Fibroblast of pulmonary artery (primary cell): ENCODE results near the gene AHDC1.

Experiments used
- DNase-seq: peaks from one replicate; pipeline ENCODE4 v3.0.0-alpha.2; 2010; ENCODE audit warnings: low read depth
- H3K4me3 ChIP-seq: replicated peaks from 2 replicates; pipeline ENCODE4 v1.5.1; 2011; ENCODE audit warnings: low read depth, mild to moderate bottlenecking, control low read depth, low read length, moderate library complexity
- CTCF ChIP-seq: IDR thresholded peaks from 2 replicates; pipeline ENCODE4 v1.5.1; 2011; ENCODE audit warnings: mild to moderate bottlenecking, control low read depth, low read length, inconsistent platforms; ENCODE audit errors: missing control alignments

Gene AHDC1

GRCh38 chr1:27617420-27617819 is 13.5 kb upstream of the AHDC1 start:
- DNase-seq, result no peak
- no peak for TF ChIP-seq CTCF
- H3K4me3 ChIP-seq, result no peak overlapping the region

- peak; percentile 27 for TF ChIP-seq CTCF
- no peak overlapping the region for H3K4me3 ChIP-seq
- DNase-seq, result no peak
Measured at GRCh38 chr1:27616441-27616840, 12.5 kb upstream of the AHDC1 start.

GRCh38 chr1:27615346-27616192 is 11.6 kb upstream of the AHDC1 start:
- no peak for TF ChIP-seq CTCF
- DNase-seq, result no peak

GRCh38 chr1:27614625-27615344 is 10.8 kb upstream of the AHDC1 start:
- no peak overlapping the region for H3K4me3 ChIP-seq
- no peak for TF ChIP-seq CTCF
- DNase-seq, result no peak

More at GRCh38 chr1:27615346-27616192, 11.6 kb upstream of the AHDC1 start:
- H3K4me3 ChIP-seq, result no peak overlapping the region

DNA sequence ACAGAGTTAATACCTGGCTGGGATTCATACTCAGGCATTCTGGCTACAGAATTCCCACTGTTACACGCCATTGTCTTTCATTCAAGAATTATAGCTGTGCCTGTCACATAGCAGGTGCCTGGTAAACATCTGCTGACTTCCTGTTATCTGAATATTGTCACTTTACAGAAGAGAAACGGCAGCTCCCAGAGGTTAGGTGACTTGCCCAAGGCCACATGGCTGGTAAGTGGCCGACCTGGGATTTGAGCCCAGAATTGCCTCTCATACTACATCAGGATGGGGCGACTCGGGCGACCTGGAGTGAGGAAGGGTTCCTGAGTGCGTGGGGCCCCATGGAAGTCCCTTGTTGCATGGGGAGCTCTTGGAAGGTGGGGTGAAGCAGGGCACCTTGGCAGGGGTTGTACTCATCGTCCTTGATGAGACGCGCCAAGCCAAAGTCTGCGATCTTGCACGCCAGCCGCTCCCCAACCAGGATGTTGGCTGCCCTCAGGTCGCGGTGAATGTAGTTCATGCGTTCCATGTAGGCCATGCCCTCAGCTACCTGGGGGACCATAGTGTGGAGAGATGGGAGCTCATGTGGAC is 10.2 kb upstream of the AHDC1 start:
- TF ChIP-seq CTCF, result no peak
- H3K4me3 ChIP-seq, result no peak overlapping the region
- no peak for DNase-seq

- TF ChIP-seq CTCF, result no peak
- no peak overlapping the region for H3K4me3 ChIP-seq
- DNase-seq, result no peak
Measured at GRCh38 chr1:27612718-27613117, 8.8 kb upstream of the AHDC1 start.
